H9 (cell line): ENCODE results near the gene CFAP299. TPM values are rescaled to one million over a fixed set of nuclear protein-coding genes. Genes with fewer than 3 reads are reported as not detected.

Experiments used
- DNase-seq: peaks from one replicate; pipeline ENCODE4 v3.0.0-alpha.2; 2017
- H2AFZ ChIP-seq: one replicate; pipeline ENCODE4 v1.6.1; 2013; ENCODE audit warnings: mild to moderate bottlenecking, low read length, control low read depth, moderate library complexity
- H2AK5ac ChIP-seq: 2 replicates; pipeline ENCODE4 v1.6.1; 2013; ENCODE audit warnings: low read length, control low read depth, mixed read lengths; ENCODE audit not compliant: insufficient read length
- H2BK120ac ChIP-seq: one replicate; pipeline ENCODE4 v1.6.1; 2013; ENCODE audit warnings: low read depth, mild to moderate bottlenecking, low read length, control low read depth, inconsistent platforms; ENCODE audit not compliant: poor library complexity, severe bottlenecking
- H2BK12ac ChIP-seq: 2 replicates; pipeline ENCODE4 v1.6.1; 2013; ENCODE audit warnings: low read length, control low read depth, mixed read lengths, low read depth; ENCODE audit not compliant: insufficient read length
- H2BK15ac ChIP-seq: 2 replicates; pipeline ENCODE4 v1.6.1; 2013; ENCODE audit warnings: low read depth, low read length, control low read depth
- H2BK20ac ChIP-seq: one replicate; pipeline ENCODE4 v1.6.1; 2013; ENCODE audit warnings: low read depth, mild to moderate bottlenecking, low read length, control low read depth, inconsistent platforms; ENCODE audit not compliant: poor library complexity, severe bottlenecking
- H2BK5ac ChIP-seq: 2 replicates; pipeline ENCODE4 v1.6.1; 2013; ENCODE audit warnings: low read length, control low read depth, mixed read lengths; ENCODE audit not compliant: insufficient read length
- H3K14ac ChIP-seq: 2 replicates; pipeline ENCODE4 v1.6.1; 2013; ENCODE audit warnings: low read length, control low read depth; ENCODE audit not compliant: insufficient read depth
- H3K18ac ChIP-seq: 2 replicates; pipeline ENCODE4 v1.6.1; 2013; ENCODE audit warnings: low read depth, mild to moderate bottlenecking, mixed read lengths, low read length, control low read depth; ENCODE audit not compliant: insufficient read length
- H3K23ac ChIP-seq: 2 replicates; pipeline ENCODE4 v1.6.1; 2013; ENCODE audit warnings: low read length, control low read depth, mixed read lengths, low read depth; ENCODE audit not compliant: insufficient read length
- H3K23me2 ChIP-seq: 2 replicates; pipeline ENCODE4 v1.6.1; 2013; ENCODE audit warnings: low read depth, mild to moderate bottlenecking, mixed read lengths, low read length, control low read depth; ENCODE audit not compliant: insufficient read length, poor library complexity, severe bottlenecking
- H3K27ac ChIP-seq: 2 replicates; pipeline ENCODE4 v1.5.1; 2013; ENCODE audit warnings: low read length, control low read depth, mixed read lengths, low read depth; ENCODE audit not compliant: insufficient read length
- H3K27me3 ChIP-seq: 2 replicates; pipeline ENCODE4 v1.6.1; 2013; ENCODE audit warnings: low read length, control low read depth, inconsistent platforms; ENCODE audit not compliant: insufficient read depth
- H3K4ac ChIP-seq: 2 replicates; pipeline ENCODE4 v1.6.1; 2013; ENCODE audit warnings: low read depth, mild to moderate bottlenecking, control low read depth, inconsistent platforms, low read length, moderate library complexity
- H3K4me1 ChIP-seq: 2 replicates; pipeline ENCODE4 v1.6.1; 2013; ENCODE audit warnings: low read length, control low read depth, inconsistent platforms; ENCODE audit not compliant: insufficient read depth
- H3K4me2 ChIP-seq: 2 replicates; pipeline ENCODE4 v1.6.1; 2013; ENCODE audit warnings: low read length, control low read depth, mixed read lengths; ENCODE audit not compliant: insufficient read length, insufficient read depth
- H3K56ac ChIP-seq: 2 replicates; pipeline ENCODE4 v1.6.1; 2013; ENCODE audit warnings: low read depth, mild to moderate bottlenecking, mixed read lengths, low read length, control low read depth; ENCODE audit not compliant: insufficient read length
- H3K79me1 ChIP-seq: 2 replicates; pipeline ENCODE4 v1.6.1; 2013; ENCODE audit warnings: low read depth, mild to moderate bottlenecking, moderate library complexity, low read length, control low read depth, inconsistent platforms; ENCODE audit not compliant: insufficient read depth, poor library complexity, severe bottlenecking
- H3K79me2 ChIP-seq: 2 replicates; pipeline ENCODE4 v1.6.1; 2013; ENCODE audit warnings: low read length, control low read depth, inconsistent platforms; ENCODE audit not compliant: insufficient read depth
- H3K9ac ChIP-seq: 2 replicates; pipeline ENCODE4 v1.6.1; 2013; ENCODE audit warnings: low read length, control low read depth, mixed read lengths; ENCODE audit not compliant: insufficient read length; ENCODE audit errors: extremely low read depth
- H3K9me3 ChIP-seq: one replicate; pipeline ENCODE4 v1.6.1; 2013; ENCODE audit warnings: low read depth, low read length, inconsistent platforms; ENCODE audit not compliant: control insufficient read depth
- H3T11ph ChIP-seq: one replicate; pipeline ENCODE4 v1.6.1; 2013; ENCODE audit warnings: mild to moderate bottlenecking, low read length, control low read depth, inconsistent platforms
- H4K20me1 ChIP-seq: one replicate; pipeline ENCODE4 v1.6.1; 2013; ENCODE audit not compliant: control insufficient read depth, insufficient read length, insufficient read depth
- H4K5ac ChIP-seq: 2 replicates; pipeline ENCODE4 v1.6.1; 2013; ENCODE audit warnings: low read depth, mild to moderate bottlenecking, mixed read lengths, low read length, control low read depth; ENCODE audit not compliant: insufficient read length
- H4K8ac ChIP-seq: replicated peaks from 2 replicates; pipeline ENCODE4 v1.6.1; 2013; ENCODE audit warnings: low read length, control low read depth, mixed read lengths, low read depth; ENCODE audit not compliant: insufficient read length
- H4K91ac ChIP-seq: 2 replicates; pipeline ENCODE4 v1.6.1; 2013; ENCODE audit warnings: low read depth, mild to moderate bottlenecking, moderate library complexity, mixed read lengths, low read length, control low read depth; ENCODE audit not compliant: insufficient read length
- H3K27ac Mint-ChIP-seq, 3 experiments: 2 replicates in 2 of 3; 3 replicates in 1 of 3; pipeline ENCODE4 v1.8.0; 2020 to 2021; ENCODE audit warnings: mixed read lengths in 3 of 3, mild to moderate bottlenecking in 1 of 3, moderate library complexity in 1 of 3
- H3K27me3 Mint-ChIP-seq: 2 replicates; pipeline ENCODE4 v1.8.0; 2021; ENCODE audit warnings: low read depth, mild to moderate bottlenecking, moderate library complexity, mixed read lengths
- H3K36me3 Mint-ChIP-seq, 3 experiments: 2 replicates in 2 of 3; 3 replicates in 1 of 3; pipeline ENCODE4 v1.8.0; 2020 to 2021; ENCODE audit warnings: low read depth in 3 of 3, mixed read lengths in 3 of 3; ENCODE audit not compliant: insufficient read depth in 1 of 3
- H3K4me1 Mint-ChIP-seq, 2 experiments: 2 replicates each; pipeline ENCODE4 v1.8.0; 2020; ENCODE audit warnings: mixed read lengths in 2 of 2
- H3K4me3 Mint-ChIP-seq, 2 experiments: 2 replicates in 1 of 2; 3 replicates in 1 of 2; pipeline ENCODE4 v1.8.0; 2020 to 2021; ENCODE audit warnings: mild to moderate bottlenecking in 2 of 2, mixed read lengths in 2 of 2, moderate library complexity in 1 of 2
- H3K9me3 Mint-ChIP-seq, 2 experiments: 2 replicates in 1 of 2; 3 replicates in 1 of 2; pipeline ENCODE4 v1.8.0; 2020; ENCODE audit warnings: mild to moderate bottlenecking in 2 of 2, mixed read lengths in 2 of 2, moderate library complexity in 1 of 2
- WGBS: extraction: QIAGEN DNeasy Blood & Tissue Kit; methylation state at CpG from one replicate; pipeline ENCODE4 v1.1.7; 2013; ENCODE audit warnings: missing lambda C conversion rate, low lambda C conversion rate, mixed read lengths; ENCODE audit not compliant: insufficient read length; ENCODE audit errors: extremely low coverage; 5-methylcytosine and 5-hydroxymethylcytosine counted together
- total RNA-seq: library from RNA; stranded (reverse); gene quantifications from 2 replicates; pipeline ENCODE4 v1.2.1, GENCODE V29; 2021
- TF ChIP-seq, protein P1 (sequence below): fragments of 200-600 bp; sonication (generic); conservative IDR thresholded peaks from 3 replicates; pipeline ENCODE4 v1.8.0; 2021; ENCODE audit warnings: antibody characterized with exemption, mild to moderate bottlenecking

CFAP299 gene
- total RNA-seq, 1 experiment from 2014 or later, result not detected

DNA sequence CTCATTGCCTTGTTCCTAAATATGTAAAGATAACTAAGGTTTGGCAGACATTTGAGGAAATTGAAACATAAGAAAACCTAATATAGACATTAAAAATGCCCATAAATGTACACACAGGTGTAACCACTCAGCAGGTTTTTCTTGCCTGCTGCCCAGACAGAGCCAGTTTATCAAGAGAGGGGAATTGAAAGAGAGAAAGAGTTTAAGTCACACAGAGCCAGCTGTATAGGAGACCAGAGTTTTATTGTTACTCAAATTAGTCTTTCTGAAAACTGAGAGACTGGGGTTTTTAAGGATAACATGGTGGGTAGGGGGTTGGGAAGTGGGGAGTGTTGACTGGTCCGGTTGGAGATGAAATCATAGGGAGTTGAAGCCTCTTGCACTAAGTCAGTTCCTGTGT lies 119.0 kb downstream of the CFAP299 start:
- no peak overlapping the region for H4K8ac ChIP-seq
- no peak overlapping the region for H3K4ac ChIP-seq
- no peak overlapping the region for H3K23ac ChIP-seq
- H3K27me3 Mint-ChIP-seq, result no peaks in the 10 kb centered on the region; the same call in 1 of the 2 replicates
- no CpG with 5 or more reads among the region's 1 CpG for WGBS
- no peak overlapping the region for H2BK12ac ChIP-seq
- no peak overlapping the region for H2AK5ac ChIP-seq
- peak overlapping the region; percentile 25 for H3K4me2 ChIP-seq
- no peaks in the 10 kb centered on the region for H3K79me1 ChIP-seq
- TF ChIP-seq, protein P1, sequence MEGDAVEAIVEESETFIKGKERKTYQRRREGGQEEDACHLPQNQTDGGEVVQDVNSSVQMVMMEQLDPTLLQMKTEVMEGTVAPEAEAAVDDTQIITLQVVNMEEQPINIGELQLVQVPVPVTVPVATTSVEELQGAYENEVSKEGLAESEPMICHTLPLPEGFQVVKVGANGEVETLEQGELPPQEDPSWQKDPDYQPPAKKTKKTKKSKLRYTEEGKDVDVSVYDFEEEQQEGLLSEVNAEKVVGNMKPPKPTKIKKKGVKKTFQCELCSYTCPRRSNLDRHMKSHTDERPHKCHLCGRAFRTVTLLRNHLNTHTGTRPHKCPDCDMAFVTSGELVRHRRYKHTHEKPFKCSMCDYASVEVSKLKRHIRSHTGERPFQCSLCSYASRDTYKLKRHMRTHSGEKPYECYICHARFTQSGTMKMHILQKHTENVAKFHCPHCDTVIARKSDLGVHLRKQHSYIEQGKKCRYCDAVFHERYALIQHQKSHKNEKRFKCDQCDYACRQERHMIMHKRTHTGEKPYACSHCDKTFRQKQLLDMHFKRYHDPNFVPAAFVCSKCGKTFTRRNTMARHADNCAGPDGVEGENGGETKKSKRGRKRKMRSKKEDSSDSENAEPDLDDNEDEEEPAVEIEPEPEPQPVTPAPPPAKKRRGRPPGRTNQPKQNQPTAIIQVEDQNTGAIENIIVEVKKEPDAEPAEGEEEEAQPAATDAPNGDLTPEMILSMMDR, result no peak
- H3K4me3 Mint-ChIP-seq, result no peak overlapping the region
- no peak overlapping the region for H2AFZ ChIP-seq
- H3K4me1 ChIP-seq, result peaks cover 3% of the 10 kb centered on the region; the same call in 1 of the 2 replicates
- no peak overlapping the region for H4K91ac ChIP-seq
- no peak overlapping the region for H2BK5ac ChIP-seq
- H3K27ac ChIP-seq, result peak overlapping the region; percentile 46
- no peak for DNase-seq
- no peak overlapping the region for H4K5ac ChIP-seq
- H3K56ac ChIP-seq, result no peak overlapping the region
- H3K18ac ChIP-seq, result no peak overlapping the region
- no peaks in the 10 kb centered on the region for H3K27me3 ChIP-seq
- no peak overlapping the region for H3T11ph ChIP-seq
- H3K79me2 ChIP-seq, result no peaks in the 10 kb centered on the region
- H3K4me1 Mint-ChIP-seq, result peaks cover 23 to 24% of the 10 kb centered on the region in 2 experiments
- no peaks in the 10 kb centered on the region for H3K23me2 ChIP-seq
- no peaks in the 10 kb centered on the region for H3K9me3 Mint-ChIP-seq
- H3K27ac Mint-ChIP-seq, result peak overlapping the region; percentile 2 to 64 (median 12); a peak in 4 of 7 replicates
- H2BK120ac ChIP-seq, result no peak overlapping the region
- no peaks in the 10 kb centered on the region for H3K9me3 ChIP-seq
- H3K14ac ChIP-seq, result no peak overlapping the region
- H3K9ac ChIP-seq, result no peak overlapping the region
- no peaks in the 10 kb centered on the region for H4K20me1 ChIP-seq
- H3K36me3 Mint-ChIP-seq, result no peaks in the 10 kb centered on the region; a peak in 1 of 7 replicates
- no peak overlapping the region for H2BK15ac ChIP-seq
- no peak overlapping the region for H2BK20ac ChIP-seq
